ENCODE measurements around the gene PTGER4.

Gene PTGER4

GRCh38 chr5:40678026-40678425 lies 1.7 kb upstream of the PTGER4 start:
- H3K4me3 ChIP-seq (ENCODE audit: low read depth, low read length), result peak overlapping the region; percentile 11
- no peak for TF ChIP-seq CTCF (conservative IDR thresholded peaks at IDR 0.05; ENCODE audit: low read depth, low read length)
- no peak for DNase-seq (ENCODE audit: low read depth)

GRCh38 chr5:40678460-40679147 lies 1.1 kb upstream of the PTGER4 start:
- H3K4me3 ChIP-seq (ENCODE audit: low read depth, low read length), result peak overlapping the region; percentile 88
- no peak for TF ChIP-seq CTCF (conservative IDR thresholded peaks at IDR 0.05; ENCODE audit: low read depth, low read length)
- DNase-seq (ENCODE audit: low read depth), result no peak

- peak; percentile 95 for DNase-seq (ENCODE audit: low read depth)
- TF ChIP-seq CTCF (conservative IDR thresholded peaks at IDR 0.05; ENCODE audit: low read depth, low read length), result no peak
- peak overlapping the region; percentile 88 for H3K4me3 ChIP-seq (ENCODE audit: low read depth, low read length)
Measured at GRCh38 chr5:40679148-40679912, 385 bp upstream of the PTGER4 start.

GRCh38 chr5:40680741-40681362 lies 1.1 kb downstream of the PTGER4 start:
- peak overlapping the region; percentile 88 for H3K4me3 ChIP-seq (ENCODE audit: low read depth, low read length)
- TF ChIP-seq CTCF (conservative IDR thresholded peaks at IDR 0.05; ENCODE audit: low read depth, low read length), result peak; percentile 48
- DNase-seq (ENCODE audit: low read depth), result peak; percentile 54

GRCh38 chr5:40681363-40682153 lies 1.8 kb downstream of the PTGER4 start:
- DNase-seq (ENCODE audit: low read depth), result no peak
- peak overlapping the region; percentile 88 for H3K4me3 ChIP-seq (ENCODE audit: low read depth, low read length)
- no peak for TF ChIP-seq CTCF (conservative IDR thresholded peaks at IDR 0.05; ENCODE audit: low read depth, low read length)

- peak; percentile 71 for DNase-seq (ENCODE audit: low read depth)
- no peak for TF ChIP-seq CTCF (conservative IDR thresholded peaks at IDR 0.05; ENCODE audit: low read depth, low read length)
- H3K4me3 ChIP-seq (ENCODE audit: low read depth, low read length), result peak overlapping the region; percentile 88
Measured at GRCh38 chr5:40682154-40683017, 2.7 kb downstream of the PTGER4 start.
